Urinary bladder (tissue), 4 donors: ENCODE results near the gene IGFN1. TPM values are rescaled to one million over a fixed set of nuclear protein-coding genes. Genes with fewer than 3 reads are reported as not detected.

Experiments used
- DNase-seq: peaks from one replicate; pipeline ENCODE4 v3.0.0-alpha.2; 2015; ENCODE audit errors: extremely low spot score
- H3K27ac ChIP-seq: one replicate; pipeline ENCODE4 v1.5.1; 2013; ENCODE audit warnings: low read depth, mild to moderate bottlenecking, moderate library complexity
- H3K36me3 ChIP-seq: one replicate; pipeline ENCODE4 v1.6.1; 2013; ENCODE audit warnings: mild to moderate bottlenecking, moderate library complexity; ENCODE audit not compliant: insufficient read depth
- H3K4me1 ChIP-seq: one replicate; pipeline ENCODE4 v1.6.1; 2013; ENCODE audit warnings: mild to moderate bottlenecking, moderate library complexity; ENCODE audit not compliant: insufficient read depth
- H3K4me3 ChIP-seq: one replicate; pipeline ENCODE4 v1.5.1; 2013; ENCODE audit warnings: low read depth, low read length
- WGBS: extraction: QIAGEN DNeasy Blood & Tissue Kit; methylation state at CpG from one replicate; pipeline ENCODE4 v1.1.7; 2013; 5-methylcytosine and 5-hydroxymethylcytosine counted together
- polyA plus RNA-seq: library from polyadenylated mRNA; stranded (reverse); fragments of 200-250 nt; gene quantifications from one replicate; pipeline ENCODE4 v1.2.3, GENCODE V29; 2013
- total RNA-seq: library from RNA; depleted of rRNA; stranded (reverse); fragments of >200 nt; gene quantifications from one replicate; pipeline ENCODE4 v1.2.3, GENCODE V29; 2014
- donor health status: healthy with polysubstance abuse.
- donor health status: healthy.

Gene IGFN1
- total and polyA plus RNA-seq, 2 donors = 0.14 to 0.69 TPM

DNA sequence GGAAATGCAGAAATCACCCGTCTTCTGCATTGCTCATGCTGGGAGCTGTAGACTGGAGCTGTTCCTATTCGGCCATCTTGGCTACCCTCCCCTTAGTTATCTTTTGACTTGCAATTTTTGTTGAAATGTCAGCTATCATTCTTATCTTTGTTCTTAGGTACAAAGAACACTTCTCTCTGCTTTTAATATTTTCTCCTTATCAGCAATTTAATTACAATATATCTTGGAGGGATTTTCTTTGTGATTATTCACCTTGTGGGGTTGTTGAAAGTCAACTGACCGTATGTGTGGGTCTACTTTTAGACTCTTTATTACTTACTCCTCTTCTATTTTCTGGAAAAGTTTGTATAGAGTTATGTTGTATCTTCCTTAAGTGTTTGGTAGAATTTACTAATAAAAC, 49.5 kb downstream of the IGFN1 start:
- no peak for DNase-seq
- H3K36me3 ChIP-seq = no peaks in the 10 kb centered on the region
- no peak overlapping the region for H3K27ac ChIP-seq
- WGBS = 96% methylated on average over 3 of the region's 3 CpGs
- H3K4me3 ChIP-seq = no peak overlapping the region
- H3K4me1 ChIP-seq = no peaks in the 10 kb centered on the region

DNA sequence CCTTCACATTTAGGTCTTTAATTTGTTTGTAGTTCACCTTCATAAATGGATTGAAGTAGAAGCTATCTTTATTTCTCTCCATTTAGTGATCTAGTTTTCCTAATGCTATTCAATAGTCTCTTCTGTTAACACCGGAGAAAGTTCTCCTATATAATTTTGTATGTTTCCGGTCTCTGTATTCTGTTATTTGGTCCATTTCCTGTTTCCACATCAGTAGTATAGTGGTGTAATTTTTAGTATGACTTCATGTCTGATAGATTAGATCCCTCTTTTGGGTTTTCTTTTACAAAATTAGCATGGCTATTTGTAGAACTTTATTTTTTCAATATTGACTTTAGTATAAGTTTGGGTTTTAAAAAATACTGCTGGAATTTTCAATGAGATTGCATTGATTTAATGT, 51.1 kb downstream of the IGFN1 start:
- no peak overlapping the region for H3K27ac ChIP-seq
- H3K4me1 ChIP-seq = no peaks in the 10 kb centered on the region
- no peaks in the 10 kb centered on the region for H3K36me3 ChIP-seq
- 78% methylated on average over 2 of the region's 2 CpGs for WGBS
- no peak overlapping the region for H3K4me3 ChIP-seq
- DNase-seq = no peak

DNA sequence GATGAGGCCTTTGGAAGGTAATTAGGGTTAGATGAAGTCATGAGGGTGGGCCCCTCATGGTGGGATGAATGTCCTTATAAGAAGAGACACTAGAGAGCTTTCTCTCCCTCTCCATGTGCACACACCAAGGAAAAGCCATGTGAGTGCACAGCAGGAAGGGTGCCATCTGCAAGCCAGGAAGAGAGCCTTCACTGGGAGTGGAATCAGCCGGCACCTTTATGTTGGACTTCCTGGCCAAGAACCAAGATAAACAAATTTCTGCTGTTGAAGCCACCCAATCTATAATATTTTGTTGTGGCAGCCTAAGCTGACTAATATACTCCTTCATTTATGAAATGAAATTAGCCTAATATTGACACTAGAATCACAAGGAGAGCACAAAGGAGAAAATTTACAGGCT, 54.5 kb downstream of the IGFN1 start:
- no peak overlapping the region for H3K4me3 ChIP-seq
- H3K36me3 ChIP-seq = no peaks in the 10 kb centered on the region
- no peak overlapping the region for H3K27ac ChIP-seq
- H3K4me1 ChIP-seq = no peaks in the 10 kb centered on the region
- DNase-seq = no peak
- 30% methylated on average over 1 of the region's 1 CpG for WGBS

DNA sequence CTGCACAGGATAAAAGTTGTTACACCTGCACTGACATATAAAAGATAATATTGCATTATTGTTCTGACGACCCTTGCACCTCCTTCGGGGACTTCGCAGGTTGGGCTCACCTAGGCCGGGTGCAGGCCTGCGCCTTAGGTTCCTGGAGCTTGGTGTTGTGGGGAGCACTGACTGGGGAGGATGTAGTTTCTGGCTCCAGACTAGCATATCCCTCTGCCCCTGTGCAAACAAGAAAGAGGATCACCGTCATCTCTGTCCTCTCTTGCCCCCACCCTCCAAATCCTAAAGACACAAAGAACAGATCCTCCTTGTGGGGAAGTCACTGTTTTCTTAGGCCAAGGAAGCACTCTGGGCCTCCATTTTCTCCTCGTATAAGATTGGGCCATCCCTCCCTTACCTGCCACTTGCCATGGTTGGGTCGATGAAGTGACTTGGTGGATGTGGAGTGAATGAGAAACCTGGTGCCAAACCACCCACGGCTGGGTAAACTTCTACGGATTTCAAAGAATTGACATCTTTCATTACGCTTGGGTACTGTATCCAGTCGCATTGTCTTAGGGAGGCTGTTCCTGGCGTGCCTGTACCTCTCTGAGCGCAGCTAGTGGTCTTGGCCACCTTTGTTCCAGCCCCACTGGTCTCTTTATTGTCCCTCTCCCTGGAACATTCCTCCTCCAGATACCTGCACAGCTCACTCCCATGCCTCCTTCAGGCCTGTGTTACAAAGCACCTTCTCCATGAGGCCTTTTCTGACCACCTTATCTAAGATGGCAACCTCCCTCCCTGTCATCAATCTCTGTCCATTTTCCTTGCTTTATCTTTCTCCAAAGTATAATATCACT, 58.3 kb downstream of the IGFN1 start:
- no peaks in the 10 kb centered on the region for H3K36me3 ChIP-seq
- H3K4me3 ChIP-seq = no peak overlapping the region
- H3K27ac ChIP-seq = no peak overlapping the region
- DNase-seq = no peak
- 96% methylated on average over 14 of the region's 14 CpGs for WGBS
- H3K4me1 ChIP-seq = no peaks in the 10 kb centered on the region

DNA sequence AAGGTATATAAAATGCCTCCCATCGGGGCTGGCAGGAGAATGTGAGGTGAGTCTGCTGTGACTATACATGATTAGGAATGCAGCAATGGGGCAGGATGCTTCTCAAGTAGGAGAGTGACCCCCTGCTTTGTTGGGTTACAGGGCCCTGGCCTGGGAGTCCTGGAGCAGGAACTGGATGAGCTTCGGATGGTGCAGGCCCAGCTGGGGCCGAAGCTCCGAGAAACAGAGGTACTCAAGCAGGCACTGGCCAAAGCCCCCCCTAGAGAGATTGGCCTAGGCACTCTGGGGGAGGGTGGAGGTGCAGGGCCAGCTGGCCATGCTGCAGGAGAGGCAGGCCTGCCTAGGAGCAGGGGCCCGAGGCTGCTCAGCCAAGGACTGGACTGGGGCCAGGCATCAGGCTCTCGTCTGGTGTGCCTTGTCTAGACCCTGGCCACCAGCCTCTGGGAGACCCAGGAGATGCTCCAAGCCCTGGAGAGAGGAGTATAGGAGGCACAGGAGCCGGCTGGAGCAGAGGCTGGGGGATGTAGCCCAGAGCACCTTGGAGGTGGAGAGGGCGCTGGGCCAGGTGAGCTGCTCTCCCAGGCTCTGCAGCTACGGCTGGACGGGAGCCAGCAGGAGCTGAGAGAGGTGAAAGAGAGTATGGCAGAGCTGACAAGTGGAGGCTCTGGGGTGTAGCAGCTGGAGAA, 59.8 kb downstream of the IGFN1 start:
- no peak overlapping the region for H3K4me3 ChIP-seq
- no peak for DNase-seq
- H3K27ac ChIP-seq = no peak overlapping the region
- H3K4me1 ChIP-seq = no peaks in the 10 kb centered on the region
- 68% methylated on average over 10 of the region's 10 CpGs for WGBS
- no peaks in the 10 kb centered on the region for H3K36me3 ChIP-seq

- WGBS = 88% methylated on average over 2 of the region's 2 CpGs
- no peak overlapping the region for H3K27ac ChIP-seq
- H3K36me3 ChIP-seq = no peaks in the 10 kb centered on the region
- no peak overlapping the region for H3K4me3 ChIP-seq
- no peaks in the 10 kb centered on the region for H3K4me1 ChIP-seq
- no peak for DNase-seq
Observed at GRCh38 chr1:201251411-201251810, 60.8 kb downstream of the IGFN1 start.

DNA sequence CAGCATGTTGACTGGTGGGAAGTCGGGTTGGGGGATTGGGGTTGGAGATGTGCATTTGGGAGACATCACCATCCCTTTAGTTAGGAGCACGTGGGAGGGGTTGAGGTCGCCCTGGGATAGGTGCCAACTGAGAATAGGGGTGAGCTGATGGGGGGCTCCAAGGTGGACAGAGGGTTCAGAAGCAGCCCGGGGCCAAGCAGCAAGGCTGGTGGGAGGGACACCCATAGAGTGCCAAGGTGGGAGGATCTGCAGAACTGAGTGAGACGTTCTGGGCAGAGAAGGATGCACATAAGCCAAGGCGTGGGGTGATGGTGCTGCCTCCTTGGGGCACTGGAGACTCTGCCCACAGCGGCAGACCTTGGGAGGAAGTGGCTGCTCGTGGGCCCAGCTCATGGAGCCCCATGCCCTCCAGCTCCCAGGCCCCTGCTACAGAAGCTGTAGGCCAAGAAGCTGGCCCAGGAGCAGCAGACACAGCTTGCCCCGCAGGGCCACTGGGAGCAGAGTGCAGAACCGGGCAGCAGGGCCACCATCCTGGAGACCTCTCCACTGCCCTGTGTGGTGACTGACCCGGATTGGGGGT, 61.3 kb downstream of the IGFN1 start:
- Histone ChIP-seq H3K36me3 (no peaks in the 10 kb centered on the region), H3K4me1 (no peaks in the 10 kb centered on the region), H3K4me3 (no peak overlapping the region), H3K27ac (no peak overlapping the region)
- WGBS = 72% methylated on average over 11 of the region's 11 CpGs
- DNase-seq = no peak

DNA sequence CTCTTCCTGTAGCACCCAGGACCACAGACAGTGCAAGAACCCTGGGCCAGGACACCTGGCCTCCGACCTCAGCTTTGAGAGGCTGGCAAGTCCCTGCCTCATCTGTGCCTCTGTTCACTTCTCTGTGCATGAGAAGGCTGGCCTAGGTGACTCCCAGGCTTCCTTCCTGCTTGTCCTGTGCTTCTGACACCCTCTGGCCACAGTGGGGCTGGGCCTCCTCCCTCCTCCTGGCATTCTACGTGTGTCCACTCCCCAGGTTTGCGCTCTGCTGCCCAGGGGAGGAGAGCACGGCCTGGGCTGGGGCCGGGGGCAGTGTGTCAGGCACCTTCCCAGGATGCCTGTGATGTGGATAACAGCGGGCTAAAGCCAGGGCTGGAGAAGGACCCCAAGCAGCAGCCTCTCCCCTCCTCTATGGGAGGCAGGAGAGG, 62.3 kb downstream of the IGFN1 start:
- Histone ChIP-seq H3K27ac (no peak overlapping the region), H3K4me1 (no peaks in the 10 kb centered on the region), H3K4me3 (no peak overlapping the region), H3K36me3 (no peaks in the 10 kb centered on the region)
- DNase-seq = no peak
- WGBS = 82% methylated on average over 6 of the region's 6 CpGs

DNA sequence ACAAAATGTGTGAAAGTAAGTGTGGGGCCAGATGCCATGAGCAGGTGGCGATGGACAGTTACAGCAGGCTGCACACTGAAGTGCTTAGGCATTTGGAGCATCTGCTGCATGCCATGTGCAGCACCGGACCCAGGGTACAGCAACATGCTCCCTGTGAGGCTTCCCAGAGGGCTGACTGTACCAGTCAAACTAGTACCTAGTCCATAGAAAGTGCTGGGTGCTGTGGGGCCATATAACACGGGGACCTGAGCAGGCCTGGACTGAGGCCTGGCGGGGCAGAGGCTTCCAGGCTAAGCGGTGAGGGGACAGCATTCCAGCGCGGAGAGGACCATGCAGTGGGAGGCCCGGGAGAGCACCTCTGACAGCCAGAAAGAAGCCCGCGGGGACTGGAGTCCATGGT, 62.8 kb downstream of the IGFN1 start:
- 84% methylated on average over 10 of the region's 10 CpGs for WGBS

DNA sequence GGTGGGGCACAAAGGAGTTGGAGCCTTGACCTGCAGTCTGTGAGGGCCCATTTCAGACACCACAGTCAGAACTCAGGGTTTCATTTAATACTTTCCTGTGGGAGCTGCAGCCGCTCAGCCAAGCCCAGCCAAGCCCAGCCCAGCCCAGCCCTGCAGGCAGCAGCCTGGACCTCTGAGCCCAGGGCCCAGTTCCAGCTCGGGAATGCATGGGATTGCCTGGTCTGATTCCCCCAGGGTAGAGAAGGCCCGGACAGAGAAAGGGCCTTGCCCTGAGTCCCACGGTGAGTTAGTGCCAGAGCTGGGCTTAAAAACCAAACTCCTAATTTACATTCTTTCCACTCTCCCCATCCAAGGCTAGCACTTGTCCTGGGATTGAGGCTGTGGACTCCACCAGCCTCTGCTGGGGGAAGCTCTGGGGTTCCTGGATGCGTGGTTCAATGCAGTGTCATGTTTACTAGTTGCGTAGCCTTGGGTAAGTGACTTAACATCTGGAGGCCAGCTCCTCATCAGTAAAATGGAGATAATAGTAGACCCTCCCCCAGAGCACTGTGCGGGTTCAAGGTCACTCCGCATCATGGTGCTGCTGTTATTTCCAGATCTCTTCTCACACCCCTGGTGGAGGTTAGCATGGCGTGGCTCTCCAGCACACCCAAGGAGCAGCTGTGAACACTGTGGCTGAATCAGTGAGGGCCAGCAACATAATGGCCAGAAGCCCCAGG, 63.4 kb downstream of the IGFN1 start:
- Histone ChIP-seq H3K27ac (no peak overlapping the region), H3K4me3 (no peak overlapping the region), H3K36me3 (no peaks in the 10 kb centered on the region), H3K4me1 (no peaks in the 10 kb centered on the region)
- 83% methylated on average over 9 of the region's 9 CpGs for WGBS
- no peak for DNase-seq

More for the DNA sequence above, 62.8 kb downstream of the IGFN1 start:
- no peak for DNase-seq
- Histone ChIP-seq H3K4me1 (no peaks in the 10 kb centered on the region), H3K4me3 (no peak overlapping the region), H3K27ac (no peak overlapping the region), H3K36me3 (no peaks in the 10 kb centered on the region)

DNA sequence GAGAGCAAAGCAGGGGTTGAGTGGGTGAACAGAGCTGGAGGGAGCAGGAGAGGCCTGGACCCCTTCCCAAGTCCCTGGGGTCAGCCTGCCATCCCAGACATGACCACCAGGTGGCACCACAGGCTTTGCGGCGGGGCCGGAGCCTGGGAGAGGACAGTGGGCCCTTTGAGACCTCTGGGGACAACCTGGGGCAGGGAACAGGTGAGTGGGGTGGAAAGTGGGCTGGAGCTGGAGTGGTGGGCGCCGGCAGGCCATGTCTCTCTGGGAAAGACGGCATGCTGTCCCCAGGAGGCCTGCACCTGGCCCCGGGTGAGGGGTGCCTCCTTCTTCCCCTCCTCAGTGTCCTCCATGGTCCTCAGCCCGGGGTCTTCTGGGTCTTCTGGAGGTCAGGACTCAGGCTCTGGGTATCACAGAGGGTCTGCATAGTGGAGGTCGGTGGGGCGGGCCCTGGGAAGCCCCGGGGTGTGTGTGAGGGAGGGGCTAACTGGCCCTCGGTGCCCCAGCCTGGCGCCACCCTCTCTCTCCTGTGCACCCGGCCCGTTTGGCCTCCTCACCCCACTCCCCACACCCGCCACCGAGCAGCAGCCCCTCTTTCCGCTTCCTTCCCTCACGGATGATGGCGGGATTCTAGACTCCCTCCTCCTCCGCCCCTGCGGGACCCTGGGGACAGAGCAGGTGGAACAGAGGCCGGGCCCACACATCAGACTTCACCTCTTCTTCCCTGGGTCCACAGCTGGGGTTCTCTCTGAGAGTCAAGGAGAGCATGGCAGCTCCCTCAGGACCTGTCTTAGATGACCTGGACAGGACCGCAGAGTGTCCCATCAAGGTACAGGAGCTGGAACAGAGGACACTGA, 64.2 kb downstream of the IGFN1 start:
- WGBS = 54% methylated on average over 24 of the region's 24 CpGs
- Histone ChIP-seq H3K4me1 (no peaks in the 10 kb centered on the region), H3K27ac (no peak overlapping the region), H3K4me3 (no peak overlapping the region), H3K36me3 (no peaks in the 10 kb centered on the region)
- no peak for DNase-seq

- no peak overlapping the region for H3K4me3 ChIP-seq
Observed at GRCh38 chr1:201255479-201256362, 65.1 kb downstream of the IGFN1 start.

More at GRCh38 chr1:201255479-201256362, 65.1 kb downstream of the IGFN1 start:
- 83% methylated on average over 17 of the region's 17 CpGs for WGBS
- Histone ChIP-seq H3K27ac (no peak overlapping the region), H3K36me3 (no peaks in the 10 kb centered on the region), H3K4me1 (no peaks in the 10 kb centered on the region)
- no peak for DNase-seq
